Common myeloid progenitor, CD34-positive (primary cell): ENCODE results near the gene HLA-DQB2.

ENCODE experiments used
- CTCF ChIA-PET: fragments of 350-600 bp; sonication (Branson Sonifier 250); formaldehyde crosslinking; loops from one replicate; lab custom pipeline; 2021; ENCODE audit warnings: antibody characterized with exemption; lab: Charles Lee
- POLR2A ChIA-PET: fragments of 350-600 bp; sonication (Branson Sonifier 250); formaldehyde crosslinking; loops from one replicate; lab custom pipeline; 2021; ENCODE audit warnings: antibody characterized with exemption; lab: Charles Lee
- DNase-seq, 3 donors: peaks; one replicate each; pipeline versions ENCODE4 v3.0.0 to v3.0.0-alpha.2; 2013
- H3K27ac ChIP-seq, 2 experiments: 1 replicate in 1 of 2; 2 replicates in 1 of 2; pipeline ENCODE4 v1.7.0; 2013; ENCODE audit warnings: inconsistent platforms in 2 of 2, low read length in 2 of 2, mild to moderate bottlenecking in 2 of 2, low read depth in 1 of 2, moderate library complexity in 1 of 2; ENCODE audit not compliant: severe bottlenecking in 2 of 2, insufficient read depth in 1 of 2, poor library complexity in 1 of 2
- H3K27me3 ChIP-seq, 5 experiments: replicated peaks in 2 of 5; 1 replicate in 3 of 5; 2 replicates in 2 of 5; pipeline versions ENCODE4 v1.6.1 to v1.7.0; 2013; ENCODE audit warnings: low read length in 4 of 5, mild to moderate bottlenecking in 2 of 5, moderate library complexity in 2 of 5, inconsistent platforms in 1 of 5; ENCODE audit not compliant: insufficient read depth in 5 of 5, control insufficient read depth in 4 of 5
- H3K36me3 ChIP-seq, 4 experiments: 1 replicate in 2 of 4; 2 replicates in 2 of 4; pipeline versions ENCODE4 v1.6.1 to v1.7.0; 2013; ENCODE audit warnings: low read length in 3 of 4, control low read depth in 1 of 4, mild to moderate bottlenecking in 1 of 4; ENCODE audit not compliant: control insufficient read depth in 4 of 4, insufficient read depth in 4 of 4
- H3K4me1 ChIP-seq, 4 experiments: 1 replicate in 3 of 4; 2 replicates in 1 of 4; pipeline versions ENCODE4 v1.6.1 to v1.7.1; 2013; ENCODE audit warnings: low read length in 3 of 4, mild to moderate bottlenecking in 3 of 4, control low read depth in 1 of 4, inconsistent platforms in 1 of 4, moderate library complexity in 1 of 4; ENCODE audit not compliant: control insufficient read depth in 4 of 4, insufficient read depth in 4 of 4; ENCODE audit errors: control extremely low read depth in 1 of 4
- H3K4me3 ChIP-seq, 7 experiments: 1 replicate in 4 of 7; 2 replicates in 3 of 7; pipeline versions ENCODE4 v1.5.1 to v1.7.0; 2013; ENCODE audit warnings: mild to moderate bottlenecking in 7 of 7, low read length in 6 of 7, moderate library complexity in 6 of 7, inconsistent platforms in 2 of 7, low read depth in 2 of 7, control low read depth in 1 of 7; ENCODE audit not compliant: insufficient read depth in 4 of 7, control insufficient read depth in 1 of 7; ENCODE audit errors: extremely low read depth in 1 of 7
- H3K9me3 ChIP-seq, 5 experiments: 1 replicate in 4 of 5; 2 replicates in 1 of 5; pipeline versions ENCODE4 v1.6.1 to v1.7.1; 2013; ENCODE audit warnings: low read length in 4 of 5, mild to moderate bottlenecking in 2 of 5, inconsistent platforms in 1 of 5, low read depth in 1 of 5, moderate library complexity in 1 of 5; ENCODE audit not compliant: control insufficient read depth in 4 of 5, insufficient read depth in 2 of 5; ENCODE audit errors: control extremely low read depth in 1 of 5
- WGBS: methylation state at CpG from one replicate; pipeline ENCODE4 v1.1.5; 2013; ENCODE audit not compliant: insufficient coverage; 5-methylcytosine and 5-hydroxymethylcytosine counted together

HLA-DQB2 gene

GRCh38 chr6:32718879-32719278 is 44.5 kb downstream of the HLA-DQB2 start:
- no peak overlapping the region for H3K4me3 ChIP-seq
- CTCF ChIA-PET: interaction anchor here (1.8 kb wide), 1 partner anchor 18 kb away, joined by 4 read pairs; no protein-coding TSS in a partner anchor
- WGBS: no CpG with 5 or more reads among the region's 3 CpGs
- H3K4me1 ChIP-seq: no peaks in the 10 kb centered on the region
- H3K9me3 ChIP-seq: no peaks in the 10 kb centered on the region
- H3K36me3 ChIP-seq: no peaks in the 10 kb centered on the region
- peak in 1 of 3 donors; percentile 25 for DNase-seq
- H3K27ac ChIP-seq: no peak overlapping the region
- POLR2A ChIA-PET: no interaction called here
- no peaks in the 10 kb centered on the region for H3K27me3 ChIP-seq

GRCh38 chr6:32716396-32716795 is 46.9 kb downstream of the HLA-DQB2 start:
- CTCF ChIA-PET: interaction anchor here (0.6 to 1.8 kb wide), 4 partner anchors 27 to 302 kb away, joined by 3 to 5 read pairs (median 3); no protein-coding TSS in a partner anchor

GRCh38 chr6:32713241-32713640 is 50.1 kb downstream of the HLA-DQB2 start:
- no peak overlapping the region for H3K27ac ChIP-seq
- H3K9me3 ChIP-seq: peaks cover 0 to 3% (median 0%) of the 10 kb centered on the region in 5 experiments
- no peaks in the 10 kb centered on the region for H3K36me3 ChIP-seq
- no peaks in the 10 kb centered on the region for H3K27me3 ChIP-seq
- ChIA-PET POLR2A (no interaction called here), CTCF (interaction anchor here (0.9 to 1.0 kb wide), 2 partner anchors 13 to 57 kb away, joined by 3 to 5 read pairs; no protein-coding TSS in a partner anchor)
- H3K4me1 ChIP-seq: no peaks in the 10 kb centered on the region
- no peak for DNase-seq
- H3K4me3 ChIP-seq: no peak overlapping the region

More at GRCh38 chr6:32716396-32716795, 46.9 kb downstream of the HLA-DQB2 start:
- POLR2A ChIA-PET: no interaction called here
- no peak overlapping the region for H3K27ac ChIP-seq
- 100% methylated on average over 1 of the region's 3 CpGs for WGBS
- no peak for DNase-seq
- no peak overlapping the region for H3K4me3 ChIP-seq
- H3K9me3 ChIP-seq: no peaks in the 10 kb centered on the region
- H3K36me3 ChIP-seq: no peaks in the 10 kb centered on the region
- H3K4me1 ChIP-seq: no peaks in the 10 kb centered on the region
- no peaks in the 10 kb centered on the region for H3K27me3 ChIP-seq

GRCh38 chr6:32709625-32710024 is 53.7 kb downstream of the HLA-DQB2 start:
- Histone ChIP-seq H3K27ac (no peak overlapping the region), H3K27me3 (no peaks in the 10 kb centered on the region), H3K4me3 (no peak overlapping the region), H3K9me3 (peaks cover 0 to 3% (median 0%) of the 10 kb centered on the region in 5 experiments), H3K36me3 (no peaks in the 10 kb centered on the region), H3K4me1 (no peaks in the 10 kb centered on the region)
- ChIA-PET POLR2A (no interaction called here), CTCF (no interaction called here)
- no peak for DNase-seq
